NCI-H1417 (cell line): Measurements from ENCODE around the gene ARFGAP2.
A peak's percentile ranks its signal among the peaks of the same experiment; 100 is the strongest.
"Not testable (repeated sequence)": the region's sequence is repeated elsewhere in the genome, so short reads cannot be mapped to it uniquely, and the experiment has no call there.

ENCODE experiments used
- DNase-seq, 3 experiments: peaks; one replicate each; lab custom pipeline; 2025; lab: John Stamatoyannopoulos, UW

The ARFGAP2 gene

DNA sequence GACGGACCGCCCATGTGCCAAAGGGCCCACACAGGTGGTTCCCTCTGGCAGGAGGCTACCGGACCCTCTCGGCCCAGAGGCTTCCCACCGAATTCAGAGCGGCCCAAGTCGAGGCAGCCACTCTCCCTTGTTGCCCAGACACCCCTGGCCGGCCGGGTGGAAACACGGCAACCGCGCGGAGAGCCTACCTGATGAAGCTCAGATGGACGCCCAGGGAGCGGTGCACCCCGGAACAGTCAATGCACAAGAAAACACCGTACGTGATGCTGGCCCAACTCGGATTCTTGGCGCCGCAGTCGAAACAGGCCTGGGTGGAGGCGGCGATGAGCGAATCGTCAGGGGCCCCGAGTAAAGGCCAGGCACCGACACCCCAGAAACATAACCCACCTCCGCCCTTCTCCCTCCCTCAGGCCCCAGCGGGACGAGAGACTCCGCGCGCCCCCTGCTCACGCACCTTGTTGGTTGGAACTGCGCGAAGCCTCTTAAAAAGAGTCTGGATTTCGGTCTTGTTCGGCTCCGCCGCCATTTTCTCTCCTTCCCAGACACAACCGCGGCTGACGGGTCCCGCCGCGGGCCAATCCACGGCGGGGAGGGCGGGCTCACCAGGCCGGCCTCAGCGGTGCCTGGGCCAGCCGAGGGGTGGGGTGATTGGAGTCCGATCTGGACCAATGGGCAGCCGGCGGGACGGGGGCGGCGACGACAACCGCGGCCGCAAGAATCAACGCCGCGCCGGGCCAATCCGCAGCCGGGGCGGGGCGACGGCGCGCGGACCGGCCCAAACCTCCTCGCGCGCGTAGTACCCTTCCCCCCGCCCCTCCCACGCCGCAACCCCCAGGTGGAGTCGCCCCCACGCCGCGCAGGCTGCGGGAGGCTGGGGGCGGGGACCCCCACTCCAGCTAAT, at the start of gene ARFGAP2:
Gene ARFGAP2, minus strand, starts transcription at position 552 of the 901 bp plus-strand sequence. Its CDS starts 26 bp downstream, at position 526.
- peak; percentile 96 to 98 (median 96) for DNase-seq

DNA sequence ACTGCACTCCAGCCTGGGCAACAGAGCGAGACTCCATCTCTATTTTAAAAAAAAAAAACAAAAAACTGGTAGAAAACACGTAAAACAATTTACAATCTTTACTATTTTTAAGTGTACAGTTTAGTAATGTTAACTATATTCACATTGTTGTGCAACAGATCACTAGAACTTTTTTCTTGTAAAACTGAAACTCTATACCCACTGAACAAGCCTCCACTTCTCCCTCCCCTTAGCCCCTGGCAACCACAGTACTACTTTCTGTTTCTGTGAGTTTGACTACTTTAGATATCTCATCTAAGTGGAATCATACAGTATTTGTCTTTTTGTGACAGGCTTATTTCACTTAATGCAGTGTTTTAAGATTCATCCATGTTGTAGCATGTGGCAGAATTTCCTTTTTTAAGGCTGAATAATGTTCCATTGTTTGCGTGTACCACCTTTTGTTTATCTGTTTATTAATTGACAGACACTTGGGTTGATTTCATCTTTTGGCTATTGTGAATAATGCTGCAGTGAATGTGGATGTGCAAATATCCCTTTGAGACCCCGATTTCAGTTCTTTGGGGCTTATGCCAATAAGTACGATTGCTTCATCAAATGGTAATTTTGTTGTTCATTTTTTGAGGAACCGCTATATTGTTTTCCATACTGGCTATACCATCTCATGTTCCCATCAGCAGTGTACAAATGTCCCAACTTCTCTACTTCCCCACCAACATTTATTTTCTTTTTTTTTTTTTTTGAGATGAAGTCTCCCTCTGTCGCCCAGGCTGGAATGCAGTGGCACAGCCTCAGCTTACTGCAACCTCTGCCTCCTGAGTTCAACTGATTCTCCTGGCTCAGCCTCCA, 49.1 kb upstream of the ARFGAP2 start:
- no peak for DNase-seq

DNA sequence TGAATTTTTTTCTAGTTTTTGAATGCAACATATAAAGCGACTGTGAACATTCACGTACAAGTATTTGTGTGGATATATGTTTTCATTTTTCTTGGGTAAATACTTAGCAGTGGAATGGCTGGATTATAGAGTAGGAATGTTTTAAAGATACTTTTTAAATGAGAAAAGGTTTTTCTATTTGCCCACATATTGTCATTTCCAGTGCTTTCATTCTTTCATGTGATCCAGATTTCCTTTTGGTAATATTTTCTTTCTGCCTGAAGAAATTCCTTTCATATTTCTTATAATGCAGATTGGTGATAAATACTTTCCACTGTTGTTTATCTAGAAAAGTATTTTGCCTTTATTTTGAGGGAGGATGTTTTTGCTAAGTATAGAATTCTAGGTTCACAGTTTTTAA, 46.0 kb upstream of the ARFGAP2 start:
- no peak for DNase-seq

DNA sequence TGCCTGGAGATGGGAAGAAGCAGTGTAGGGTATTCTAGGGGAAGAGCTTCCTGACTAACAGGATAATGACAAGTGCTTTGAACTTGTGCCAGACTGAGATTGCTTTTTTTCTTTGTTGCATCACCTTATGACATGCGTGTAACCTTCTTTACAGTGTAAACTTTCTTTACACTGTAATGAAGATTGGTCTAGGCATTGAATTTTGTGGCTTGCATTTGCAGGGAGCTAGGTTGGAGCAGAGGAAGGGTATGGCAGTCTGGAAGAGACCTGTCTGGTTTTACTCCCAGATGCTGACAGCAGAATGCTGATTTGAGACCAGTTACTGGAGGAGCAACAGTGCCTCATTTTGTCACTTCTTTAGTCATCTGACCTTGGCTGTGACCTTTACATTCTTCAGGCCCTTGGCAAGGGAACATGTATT, 43.7 kb upstream of the ARFGAP2 start:
- no peak for DNase-seq

DNA sequence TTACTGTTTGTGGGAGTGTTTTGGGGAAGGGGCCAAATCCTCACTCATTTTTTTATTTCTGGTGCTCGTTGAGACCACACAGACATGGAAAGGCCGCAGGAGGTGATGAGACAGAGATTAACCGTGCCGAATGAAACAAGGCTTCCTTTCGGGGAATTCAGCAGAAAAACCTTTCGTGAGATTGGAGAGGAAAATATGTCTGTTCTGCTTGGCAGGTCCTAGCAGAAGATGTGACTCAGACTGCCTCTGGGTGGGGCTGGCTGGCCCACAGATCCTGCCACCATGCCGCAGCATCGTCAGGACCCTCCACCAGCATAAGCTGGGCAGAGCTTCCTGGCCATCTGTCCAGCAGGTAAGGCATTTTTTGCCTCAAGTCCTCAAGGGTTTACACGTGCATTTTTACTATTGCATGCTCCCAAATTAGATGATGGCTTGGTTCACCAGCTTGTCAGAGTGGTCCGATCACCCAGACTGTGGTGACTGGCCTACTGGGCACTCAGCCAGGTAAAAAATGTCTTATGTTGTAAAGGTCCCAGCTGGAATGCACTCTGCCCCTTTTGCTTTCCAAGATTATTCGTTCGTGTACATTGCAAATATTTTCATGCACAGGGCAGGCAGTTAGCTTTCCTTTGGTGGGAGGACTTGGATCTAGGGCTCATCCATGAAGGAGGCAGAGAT, 39.6 kb upstream of the ARFGAP2 start:
- DNase-seq: peak in 1 of 3 experiments; percentile 53

DNA sequence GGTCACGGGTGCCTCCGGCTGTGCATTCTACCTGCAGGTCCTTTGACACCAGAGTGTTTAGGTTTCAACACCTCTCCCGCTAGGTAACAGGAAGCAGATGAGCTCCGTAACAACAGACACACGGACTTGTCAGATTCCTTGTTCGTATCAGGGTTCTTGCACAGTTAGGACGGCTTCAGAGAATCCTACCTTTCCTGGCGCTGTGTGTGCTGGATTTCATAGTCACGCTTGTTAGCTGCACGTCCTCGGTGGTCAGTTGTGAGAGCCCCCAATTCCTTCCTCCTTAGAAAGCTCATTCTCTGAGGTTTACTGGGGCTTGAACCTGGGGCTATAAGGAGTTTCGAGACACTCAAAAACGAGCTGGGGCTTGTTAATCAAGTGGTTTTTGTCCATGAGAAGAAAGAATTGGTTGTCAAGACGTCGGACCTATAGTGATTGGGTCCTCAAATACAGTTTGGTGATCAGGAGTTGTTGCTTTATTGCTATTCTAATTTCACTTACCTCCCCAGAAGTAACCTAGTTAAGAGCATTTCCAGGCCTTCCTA, 38.8 kb upstream of the ARFGAP2 start:
- peak in 1 of 3 experiments; percentile 47 for DNase-seq

DNA sequence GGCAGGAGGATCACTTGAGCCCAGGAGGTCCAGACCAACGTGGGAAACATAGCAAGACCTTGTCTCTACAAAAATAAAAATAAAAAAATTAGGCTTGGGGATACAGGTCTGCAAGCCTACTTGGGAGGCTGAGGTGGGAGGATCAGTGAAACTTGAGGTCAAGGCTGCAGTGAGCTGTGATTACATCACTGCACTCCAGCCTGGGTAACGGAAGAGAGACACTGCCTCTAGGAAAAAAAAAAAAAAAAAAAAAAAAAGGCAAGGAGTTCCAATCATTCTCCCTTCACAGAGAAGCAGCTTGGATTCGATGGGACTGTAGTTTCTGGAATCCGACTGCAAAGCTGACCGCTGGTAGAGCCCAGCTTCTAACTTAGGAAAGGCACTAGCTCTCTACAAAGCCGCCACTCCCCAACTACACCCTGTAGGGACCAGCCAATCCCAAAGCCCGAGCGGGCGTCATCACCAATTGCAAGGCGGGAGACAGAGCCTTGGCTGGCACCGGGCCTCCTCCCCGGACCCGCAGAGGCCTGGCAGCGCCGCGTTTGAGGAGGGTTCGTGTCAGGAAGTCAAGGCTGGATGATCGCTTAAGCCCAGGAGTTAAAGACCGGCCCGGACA, 37.4 kb upstream of the ARFGAP2 start:
- DNase-seq: peak; percentile 89 to 95 (median 93)

DNA sequence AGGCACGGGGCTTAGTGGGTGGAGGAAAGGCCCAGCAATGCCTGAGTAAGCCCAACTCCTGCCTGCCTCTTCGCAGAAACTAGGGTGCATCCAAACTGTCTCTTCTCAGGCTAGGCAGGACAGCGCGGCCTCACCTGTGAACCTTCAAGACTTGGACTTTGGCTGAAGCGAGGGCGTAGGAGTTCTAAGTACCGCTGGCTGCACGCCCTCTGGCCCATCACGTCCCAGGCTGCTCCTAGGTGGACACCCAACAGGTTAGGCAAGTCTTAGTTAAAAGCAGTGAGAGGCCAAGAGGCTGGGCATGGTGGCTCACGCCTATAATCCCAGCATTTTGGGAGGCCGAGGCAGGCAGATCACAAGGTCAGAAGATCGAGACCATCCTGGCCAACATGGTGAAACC, 36.3 kb upstream of the ARFGAP2 start:
- DNase-seq: no peak

DNA sequence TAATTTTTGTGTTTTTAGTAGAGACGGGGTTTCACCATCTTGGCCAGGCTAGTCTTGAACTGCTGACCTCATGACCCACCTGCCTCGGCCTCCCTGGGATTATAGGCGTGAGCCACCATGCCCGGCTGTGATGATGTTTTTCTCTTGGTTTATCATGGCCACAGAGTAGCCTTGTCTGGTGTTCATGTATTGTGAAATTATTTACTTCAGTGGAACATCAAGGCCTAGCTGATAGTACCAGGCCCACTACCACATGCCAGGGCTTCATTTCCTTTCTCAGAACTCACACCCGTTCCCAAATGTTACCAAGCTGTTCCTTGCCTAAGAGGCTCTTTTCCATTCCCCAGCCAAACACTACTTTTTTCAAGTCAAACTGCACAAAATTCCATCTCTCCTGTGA, 31.9 kb upstream of the ARFGAP2 start:
- DNase-seq: no peak

DNA sequence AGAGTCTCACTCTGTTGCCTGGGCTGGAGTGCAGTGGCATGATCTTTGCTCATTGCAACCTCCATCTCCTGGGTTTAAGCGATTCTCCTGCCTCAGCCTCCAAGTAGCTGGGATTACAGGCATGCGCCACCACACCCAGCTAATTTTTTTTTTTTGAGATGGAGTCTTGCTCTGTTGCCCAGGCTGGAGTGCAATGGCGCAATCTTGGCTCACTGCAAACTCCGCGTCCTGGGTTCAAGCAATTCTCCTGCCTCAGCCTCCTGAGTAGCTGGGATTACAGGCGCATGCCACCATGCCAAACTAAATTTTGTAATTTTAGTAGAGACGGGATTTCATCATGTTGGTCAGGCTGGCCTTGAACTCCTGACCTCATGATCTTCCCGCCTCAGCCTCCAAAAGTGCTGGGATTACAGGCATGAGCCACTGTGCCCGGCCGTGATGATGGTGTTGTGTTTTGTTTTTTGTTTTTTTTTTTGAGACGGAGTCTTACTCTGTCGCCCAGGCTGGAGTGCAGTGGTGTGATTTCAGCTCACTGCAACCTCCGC, 31.4 kb upstream of the ARFGAP2 start:
- DNase-seq: not testable (repeated sequence)

DNA sequence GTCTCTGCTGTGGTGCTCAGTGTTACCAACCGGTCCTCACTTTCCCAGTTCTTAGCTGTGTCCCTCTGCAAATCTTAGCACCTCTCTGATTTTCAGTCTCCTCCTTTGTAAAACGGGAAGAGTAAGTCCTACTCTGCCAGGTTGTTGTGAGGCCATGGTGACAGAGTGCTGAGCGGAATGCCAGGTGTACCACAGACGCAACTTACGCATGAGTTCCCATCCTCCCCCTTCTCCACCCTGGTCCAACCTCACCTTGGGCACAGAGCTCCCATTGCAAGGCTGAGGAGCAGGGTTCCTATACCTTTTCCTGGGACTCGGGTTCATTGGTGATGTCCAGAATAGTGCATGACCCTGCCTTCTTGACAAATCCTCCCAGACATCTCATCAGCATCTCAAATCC, 30.8 kb upstream of the ARFGAP2 start:
- peak in 1 of 3 experiments; percentile 6 for DNase-seq

DNA sequence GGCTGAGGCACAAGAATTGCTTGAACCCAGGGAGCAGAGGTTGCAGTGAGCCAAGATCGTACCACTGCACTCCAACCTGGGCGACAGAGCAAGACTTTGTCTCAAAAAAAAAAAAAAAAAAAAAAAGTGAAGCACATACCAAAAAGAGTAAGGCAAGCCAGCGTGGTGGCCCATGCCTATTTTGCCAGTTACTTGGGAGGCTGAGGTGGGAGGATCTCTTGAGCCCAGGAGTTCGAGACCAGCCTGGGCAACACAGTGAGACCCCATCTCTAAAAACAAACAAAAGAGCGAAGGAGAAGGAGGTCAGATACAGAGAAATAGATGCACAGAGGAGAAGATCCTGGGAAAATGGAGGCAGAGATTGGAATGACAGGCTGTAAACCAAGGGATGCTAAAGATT, 29.9 kb upstream of the ARFGAP2 start:
- not testable (repeated sequence) for DNase-seq

DNA sequence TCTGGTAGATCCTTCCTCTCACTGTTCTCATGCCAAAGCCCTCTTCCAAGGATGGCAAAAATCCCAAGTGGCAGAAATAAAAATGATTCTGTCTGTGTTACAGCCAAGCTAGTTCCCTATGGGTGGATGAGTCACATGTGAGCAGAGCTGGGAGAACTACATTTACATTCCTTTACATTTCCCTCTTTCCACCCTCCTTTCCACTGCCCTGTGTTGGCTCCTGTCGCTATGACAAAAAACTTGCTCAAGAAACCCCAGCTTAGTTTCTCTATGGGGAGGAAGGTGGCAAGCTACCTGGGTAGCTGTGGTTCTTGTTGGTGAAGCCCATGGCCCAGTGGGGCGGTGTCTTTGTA, 27.9 kb upstream of the ARFGAP2 start:
- DNase-seq: no peak

DNA sequence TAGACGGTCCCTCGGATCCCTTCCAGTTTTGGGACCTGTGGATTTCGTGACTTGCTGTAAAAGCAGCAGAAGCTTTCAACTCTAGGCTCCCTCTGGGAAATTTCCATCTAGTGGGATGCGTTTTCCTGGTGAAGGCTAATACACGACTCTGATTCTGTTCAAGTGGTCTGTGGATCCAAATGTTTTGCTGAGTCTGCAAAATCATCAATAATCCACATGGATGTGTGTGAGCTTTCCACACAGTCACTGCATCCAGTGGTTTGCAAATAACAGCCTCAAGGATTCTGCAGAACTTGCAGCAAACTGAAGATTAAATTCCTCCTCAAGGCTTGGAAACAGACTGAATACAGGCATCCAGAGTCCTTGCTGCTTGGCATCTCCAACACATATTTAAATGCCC, 25.9 kb upstream of the ARFGAP2 start:
- DNase-seq: no peak

DNA sequence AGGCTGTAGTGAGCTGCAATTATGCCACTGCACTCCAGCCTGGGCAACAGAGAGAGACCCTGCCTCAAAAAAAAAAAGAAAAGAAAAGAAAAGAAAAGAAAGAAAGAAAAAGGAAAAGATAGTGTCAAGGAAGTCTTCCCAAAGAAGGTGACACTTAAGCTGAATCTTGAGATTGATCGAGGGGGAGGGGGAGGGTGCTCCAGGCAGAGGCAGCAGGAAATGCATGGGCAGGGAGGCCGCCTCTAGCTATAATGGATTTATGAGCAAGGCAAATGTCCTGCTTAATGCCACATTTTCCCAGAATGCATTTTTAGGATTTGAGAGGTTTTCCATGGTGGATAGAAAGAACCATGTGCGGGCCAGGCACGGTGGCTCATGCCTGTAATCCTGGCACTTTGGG, 24.3 kb upstream of the ARFGAP2 start:
- no peak for DNase-seq

DNA sequence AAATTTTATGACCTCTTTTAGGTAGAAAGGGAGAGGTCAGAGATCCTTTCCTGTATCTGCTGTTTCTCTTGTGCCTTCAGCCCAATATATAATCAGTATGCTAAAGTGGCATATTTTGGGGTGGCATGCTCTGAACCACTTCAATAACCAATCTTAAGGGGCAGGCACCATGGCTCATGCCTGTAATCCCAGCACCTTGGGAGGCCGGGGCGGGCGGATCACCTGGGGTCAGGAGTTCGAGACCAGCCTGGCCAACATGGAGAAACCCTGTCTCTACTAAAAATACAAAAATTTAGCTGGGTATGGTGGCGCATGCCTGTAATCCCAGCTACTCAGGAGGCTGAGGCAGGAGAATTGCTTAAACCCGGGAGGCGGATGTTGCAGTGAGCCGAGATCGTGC, 21.5 kb upstream of the ARFGAP2 start:
- not testable (repeated sequence) for DNase-seq

DNA sequence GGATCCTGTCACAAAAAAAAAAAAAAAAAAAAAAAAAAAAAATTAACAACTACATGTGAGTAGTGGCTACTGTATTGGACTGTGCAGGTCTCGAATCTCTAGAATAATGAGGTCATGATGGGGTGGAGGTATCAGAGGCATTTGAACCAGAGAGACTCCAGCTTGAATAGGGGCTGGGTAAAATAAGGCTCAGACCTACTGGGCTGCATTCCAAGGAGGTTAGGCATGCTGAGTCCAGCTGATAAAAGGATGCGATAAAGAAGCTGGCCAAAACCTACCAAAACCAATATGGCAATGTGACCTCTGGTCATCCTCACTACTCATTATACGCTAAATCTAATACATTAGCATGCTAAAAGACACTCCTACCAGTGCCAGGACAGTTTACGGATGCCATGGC, 15.4 kb upstream of the ARFGAP2 start:
- no peak for DNase-seq

DNA sequence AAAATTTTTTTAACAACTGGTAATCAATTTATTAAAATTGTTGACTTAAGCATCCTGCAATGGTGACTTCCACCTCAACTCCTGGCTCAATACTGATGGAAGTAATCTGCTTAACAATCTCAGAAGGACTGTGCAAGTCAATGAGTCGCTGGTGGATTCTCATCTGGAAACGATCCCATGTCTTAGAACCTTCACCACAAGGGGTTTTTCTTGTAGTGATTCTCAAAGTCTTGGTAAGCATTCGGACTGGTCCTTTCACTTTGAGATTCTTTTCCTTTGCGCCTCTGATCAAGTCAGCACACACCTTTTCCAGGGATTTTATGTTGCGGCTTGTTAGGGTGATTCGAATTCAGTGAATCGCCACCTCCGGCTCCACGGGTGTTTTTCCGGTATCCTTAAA, 14.5 kb upstream of the ARFGAP2 start:
- not testable (repeated sequence) for DNase-seq

DNA sequence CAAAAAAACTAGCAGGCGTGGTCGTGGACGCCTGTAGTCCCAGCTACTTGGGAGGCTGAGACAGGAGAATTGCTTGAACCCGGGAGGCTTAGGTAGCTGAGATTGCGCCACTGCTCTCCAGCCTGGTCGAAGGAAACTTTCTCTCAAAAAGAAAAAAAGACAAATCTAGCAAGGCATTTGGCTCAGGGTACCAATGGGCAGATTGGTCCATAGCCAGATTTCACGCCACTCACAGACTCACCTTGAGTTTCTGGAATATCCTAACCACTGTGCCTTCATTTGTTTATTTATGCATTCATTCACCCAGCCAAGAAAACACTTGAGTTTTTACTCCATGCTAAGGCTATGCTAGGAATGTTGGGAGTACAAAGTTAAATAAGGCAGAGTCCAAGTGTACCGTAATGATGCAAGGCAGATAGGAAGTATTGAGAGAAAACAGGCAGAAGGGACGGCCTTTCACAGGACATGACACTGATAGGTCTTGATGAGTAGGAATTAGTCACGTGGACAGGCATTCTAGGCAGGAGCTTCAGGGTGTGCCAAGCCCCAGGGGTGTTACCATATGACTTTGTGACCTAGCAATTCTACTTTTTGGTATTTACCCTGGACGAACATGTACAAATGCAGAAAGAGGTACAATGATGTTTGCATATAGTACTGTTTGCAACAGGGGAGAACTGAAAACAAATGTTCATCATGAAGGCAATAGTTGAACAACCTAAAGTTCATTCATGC, 12.6 kb upstream of the ARFGAP2 start:
- no peak for DNase-seq

DNA sequence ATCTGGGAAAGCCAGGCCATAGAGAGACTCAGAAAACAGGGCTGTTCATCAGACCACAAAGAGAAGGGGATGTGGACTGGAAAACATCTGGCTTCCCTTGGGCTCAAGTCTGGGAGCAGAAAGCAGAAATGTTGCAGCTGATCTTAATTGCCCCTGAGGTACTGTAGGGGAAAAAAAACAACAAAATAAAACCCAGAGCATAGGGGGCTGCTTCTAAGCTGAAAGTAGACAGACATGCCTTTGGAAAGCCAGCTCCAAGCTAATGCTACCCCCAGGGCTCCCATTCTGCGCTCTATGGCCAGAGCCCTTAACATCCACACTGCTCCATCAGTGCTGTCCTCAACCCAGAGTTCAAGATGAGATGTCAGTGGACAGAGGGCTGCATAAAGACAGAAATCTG, 11.6 kb upstream of the ARFGAP2 start:
- no peak for DNase-seq

DNA sequence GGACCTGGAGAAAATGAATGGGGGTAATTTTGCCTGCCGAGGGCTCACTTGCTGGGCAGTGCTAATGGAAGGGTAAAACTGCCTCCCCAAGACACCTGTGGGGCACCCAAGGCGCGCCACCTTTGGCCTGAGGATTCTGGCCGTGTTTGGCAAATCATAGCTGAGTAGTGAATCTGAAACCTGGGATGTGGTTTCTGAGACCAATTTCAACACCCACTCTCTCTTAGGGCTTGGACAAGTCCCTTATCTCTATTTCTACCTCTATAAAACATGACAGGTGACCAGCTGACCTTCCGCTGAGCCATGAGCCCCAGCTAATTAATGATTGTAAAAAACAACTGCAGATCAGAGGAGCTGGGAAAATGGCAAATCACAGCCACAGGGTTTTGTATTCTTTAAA, 11.0 kb upstream of the ARFGAP2 start:
- no peak for DNase-seq
